GM23248 (cell line): ENCODE results near the gene MT1A.

Experiments used
- EZH2 ChIP-seq: fragments of 200-600 bp; sonication (generic); IDR thresholded peaks from 2 replicates; pipeline ENCODE4 v1.6.1; 2018; ENCODE audit warnings: antibody characterized with exemption, mild to moderate bottlenecking; ENCODE audit not compliant: insufficient read depth, poor library complexity, severe bottlenecking
- EZH2phosphoT487 ChIP-seq: fragments of 200-600 bp; sonication (generic); IDR thresholded peaks from 2 replicates; pipeline ENCODE4 v1.6.1; 2018; ENCODE audit warnings: antibody characterized with exemption, moderate library complexity, mild to moderate bottlenecking, low read depth; ENCODE audit not compliant: insufficient read depth

GRCh38 chr16:56607109-56607618, 31.3 kb upstream of the MT1A start:
- TF ChIP-seq EZH2 (no peak), EZH2phosphoT487 (no peak)
